ENCODE measurements around the gene ZCCHC17.

The ZCCHC17 gene, protein sequence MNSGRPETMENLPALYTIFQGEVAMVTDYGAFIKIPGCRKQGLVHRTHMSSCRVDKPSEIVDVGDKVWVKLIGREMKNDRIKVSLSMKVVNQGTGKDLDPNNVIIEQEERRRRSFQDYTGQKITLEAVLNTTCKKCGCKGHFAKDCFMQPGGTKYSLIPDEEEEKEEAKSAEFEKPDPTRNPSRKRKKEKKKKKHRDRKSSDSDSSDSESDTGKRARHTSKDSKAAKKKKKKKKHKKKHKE

DNA sequence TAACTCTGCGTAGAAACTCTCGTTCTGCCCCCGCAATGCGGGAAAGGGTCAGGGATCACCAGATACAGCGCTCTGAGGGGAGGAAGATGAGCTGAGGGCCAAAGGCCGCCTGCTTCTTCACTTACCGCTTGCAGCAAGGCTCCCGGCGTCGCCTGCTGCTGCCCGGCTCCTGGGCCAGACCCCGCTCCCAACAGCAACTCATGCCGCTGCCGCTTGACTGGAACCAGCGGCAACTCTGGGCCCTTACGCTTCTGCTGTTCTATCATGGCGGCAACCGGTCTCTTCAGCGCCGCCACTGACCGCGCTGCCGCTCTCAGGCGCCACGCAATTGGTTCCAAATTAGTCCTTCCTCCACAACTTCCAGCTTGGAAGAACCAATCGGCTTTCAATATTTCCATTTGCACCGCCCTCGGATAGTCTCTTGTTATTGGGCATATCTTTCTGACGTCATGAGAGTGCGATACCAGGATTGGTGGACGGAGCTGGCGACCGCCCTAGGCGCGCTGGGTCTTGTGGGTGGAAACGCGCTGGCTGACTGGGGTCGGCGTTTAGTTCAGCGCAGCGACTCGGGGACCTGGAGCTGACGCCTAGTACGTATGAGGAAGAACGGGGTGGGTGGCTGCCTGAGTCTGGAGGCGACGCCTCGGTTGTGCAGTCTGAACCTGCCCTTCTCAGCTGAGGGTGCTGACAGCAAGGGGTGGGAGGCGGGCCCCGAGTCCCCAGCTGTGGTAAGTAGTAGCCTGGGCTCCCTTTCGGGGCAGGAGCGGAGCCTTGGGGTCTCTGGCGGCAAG is at the start of gene ZCCHC17, which contains the start of gene SNRNP40:
ZCCHC17 (plus strand) TSS at position 547 of the 791 bp plus-strand sequence. CDS start 13,067 bp downstream, outside the sequence.
SNRNP40 (minus strand) TSS at position 303 of the 791 bp plus-strand sequence; CDS start at position 266, 37 bp downstream.
- peak; percentile 96 for DNase-seq (ENCODE audit: low read depth, low spot score)
- ChIA-PET POLR2A (interaction anchor here (0.6 to 1.5 kb wide), 7 partner anchors 10 to 182 kb away, joined by 3 to 11 read pairs (median 4); no protein-coding TSS in a partner anchor), CTCF (interaction anchor here (0.8 to 1.5 kb wide), 8 partner anchors 11 to 515 kb away, joined by 3 to 8 read pairs (median 3); no protein-coding TSS in a partner anchor)
- H3K4me3 ChIP-seq (ENCODE audit: low read depth, low read length): peak within 1 kb of the TSS; percentile 99
- TF ChIP-seq, protein P1, sequence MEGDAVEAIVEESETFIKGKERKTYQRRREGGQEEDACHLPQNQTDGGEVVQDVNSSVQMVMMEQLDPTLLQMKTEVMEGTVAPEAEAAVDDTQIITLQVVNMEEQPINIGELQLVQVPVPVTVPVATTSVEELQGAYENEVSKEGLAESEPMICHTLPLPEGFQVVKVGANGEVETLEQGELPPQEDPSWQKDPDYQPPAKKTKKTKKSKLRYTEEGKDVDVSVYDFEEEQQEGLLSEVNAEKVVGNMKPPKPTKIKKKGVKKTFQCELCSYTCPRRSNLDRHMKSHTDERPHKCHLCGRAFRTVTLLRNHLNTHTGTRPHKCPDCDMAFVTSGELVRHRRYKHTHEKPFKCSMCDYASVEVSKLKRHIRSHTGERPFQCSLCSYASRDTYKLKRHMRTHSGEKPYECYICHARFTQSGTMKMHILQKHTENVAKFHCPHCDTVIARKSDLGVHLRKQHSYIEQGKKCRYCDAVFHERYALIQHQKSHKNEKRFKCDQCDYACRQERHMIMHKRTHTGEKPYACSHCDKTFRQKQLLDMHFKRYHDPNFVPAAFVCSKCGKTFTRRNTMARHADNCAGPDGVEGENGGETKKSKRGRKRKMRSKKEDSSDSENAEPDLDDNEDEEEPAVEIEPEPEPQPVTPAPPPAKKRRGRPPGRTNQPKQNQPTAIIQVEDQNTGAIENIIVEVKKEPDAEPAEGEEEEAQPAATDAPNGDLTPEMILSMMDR (IDR thresholded peaks at IDR 0.05; ENCODE audit: insufficient read depth, low read length, missing control alignments): peak; percentile 37

DNA sequence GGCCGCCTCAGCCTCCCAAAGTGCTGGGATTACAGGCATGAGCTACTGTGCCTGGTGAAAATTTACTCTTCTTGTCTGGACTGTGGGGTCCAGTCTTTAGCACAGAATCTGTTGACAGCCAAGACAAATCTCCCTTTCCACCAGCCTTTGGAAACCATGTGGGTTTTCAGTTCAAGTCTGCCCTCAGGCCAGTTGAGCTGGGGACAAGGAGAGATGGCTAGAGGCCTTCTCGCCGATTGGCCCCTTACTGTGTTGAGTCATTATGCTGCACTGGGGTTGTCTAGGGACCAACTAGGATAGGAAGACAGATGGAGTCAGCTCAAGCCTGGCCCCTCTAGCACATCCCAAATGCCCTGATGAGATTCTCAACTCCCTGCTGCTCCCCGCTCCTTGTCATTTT is 48.6 kb upstream of the ZCCHC17 start:
- POLR2A ChIA-PET: no interaction called here
- DNase-seq (ENCODE audit: low read depth, low spot score): no peak
- no peak overlapping the region for H3K4me3 ChIP-seq (ENCODE audit: low read depth, low read length)
- TF ChIP-seq, protein P1 (IDR thresholded peaks at IDR 0.05; ENCODE audit: insufficient read depth, low read length, missing control alignments): no peak
- CTCF ChIA-PET: no interaction called here

DNA sequence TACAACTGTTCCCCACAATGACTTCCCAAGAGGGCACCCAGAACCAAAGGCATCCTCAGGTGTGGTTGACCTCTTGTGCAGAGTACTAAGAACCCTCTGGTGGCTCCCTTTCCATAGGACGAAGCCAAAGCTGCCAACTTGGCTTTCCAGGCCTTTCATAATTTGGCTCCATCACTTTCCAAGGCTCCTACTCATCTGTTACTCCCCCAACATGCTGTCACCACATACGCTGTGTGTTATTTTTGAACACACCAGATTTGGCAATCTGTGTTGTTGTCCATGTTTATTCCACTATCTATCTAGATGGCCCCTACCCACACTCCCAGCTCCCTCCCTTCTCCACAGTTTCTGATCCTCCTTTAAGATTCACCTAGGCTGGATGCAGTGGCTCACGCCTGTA is 47.0 kb upstream of the ZCCHC17 start:
- H3K4me3 ChIP-seq (ENCODE audit: low read depth, low read length): no peak overlapping the region
- TF ChIP-seq, protein P1 (IDR thresholded peaks at IDR 0.05; ENCODE audit: insufficient read depth, low read length, missing control alignments): no peak
- POLR2A ChIA-PET: no interaction called here
- no peak for DNase-seq (ENCODE audit: low read depth, low spot score)
- CTCF ChIA-PET: no interaction called here

DNA sequence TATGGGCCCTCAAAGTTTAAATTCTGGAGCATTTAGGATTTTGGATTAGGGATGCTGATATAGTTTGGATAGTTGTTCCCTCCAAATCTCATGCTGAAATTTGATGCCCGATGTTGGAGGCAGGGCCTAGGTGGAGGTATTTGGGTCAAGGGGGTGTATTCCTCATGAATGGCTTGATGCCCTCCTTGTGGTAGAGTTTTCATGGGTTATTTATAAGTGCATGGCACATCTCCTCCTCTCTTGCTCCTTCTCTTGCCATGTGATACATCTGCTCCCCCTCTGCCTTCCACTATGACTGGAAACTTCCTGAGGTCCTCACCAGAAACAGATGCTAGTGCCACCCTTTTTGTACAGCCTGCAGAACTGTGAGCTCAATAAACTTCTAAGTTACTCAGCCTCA is 39.6 kb upstream of the ZCCHC17 start:
- ChIA-PET POLR2A (no interaction called here), CTCF (interaction anchor here (1.1 kb wide), 1 partner anchor 23 kb away, joined by 4 read pairs; no protein-coding TSS in a partner anchor)
- DNase-seq (ENCODE audit: low read depth, low spot score): no peak
- H3K4me3 ChIP-seq (ENCODE audit: low read depth, low read length): no peak overlapping the region
- TF ChIP-seq, protein P1 (IDR thresholded peaks at IDR 0.05; ENCODE audit: insufficient read depth, low read length, missing control alignments): no peak

DNA sequence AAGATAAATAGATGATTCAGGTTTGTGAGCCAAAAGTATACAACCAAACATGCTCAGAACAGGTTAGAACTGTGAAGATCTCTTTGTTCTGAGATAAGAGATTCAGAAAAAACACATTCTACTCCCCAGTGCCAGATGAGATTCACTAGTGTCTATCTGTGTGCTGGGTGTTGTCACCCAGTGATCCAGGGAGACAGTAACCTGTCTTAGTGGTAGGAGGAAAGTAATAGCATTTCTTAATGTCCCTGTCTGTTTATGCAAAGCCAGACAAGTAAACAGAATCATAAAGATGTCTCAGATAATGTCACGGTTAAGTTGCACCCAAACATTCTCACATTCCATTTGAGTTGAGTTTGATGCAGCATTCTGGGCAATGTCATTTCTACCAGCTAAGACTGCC is 38.3 kb upstream of the ZCCHC17 start:
- TF ChIP-seq, protein P1 (IDR thresholded peaks at IDR 0.05; ENCODE audit: insufficient read depth, low read length, missing control alignments): no peak
- CTCF ChIA-PET: no interaction called here
- H3K4me3 ChIP-seq (ENCODE audit: low read depth, low read length): no peak overlapping the region
- POLR2A ChIA-PET: no interaction called here
- no peak for DNase-seq (ENCODE audit: low read depth, low spot score)

DNA sequence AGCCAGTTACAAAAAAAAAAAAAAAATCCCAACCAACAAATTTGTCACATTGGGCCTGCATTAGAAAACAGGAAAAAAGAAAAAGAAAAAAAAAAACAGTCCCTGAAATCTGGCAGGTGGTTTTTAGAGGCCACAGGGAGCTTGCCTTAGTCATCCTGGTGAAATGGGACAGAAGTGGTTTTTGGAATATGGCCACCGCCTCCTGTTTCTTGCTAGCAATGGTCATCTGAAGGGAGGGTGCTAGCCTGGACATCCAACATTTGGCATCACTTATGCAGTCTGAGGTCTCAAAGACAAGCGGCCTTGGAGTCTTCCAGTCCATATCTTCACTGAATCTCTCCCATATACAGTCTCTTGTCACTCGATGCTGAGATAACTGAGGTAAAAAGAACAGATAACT is 37.1 kb upstream of the ZCCHC17 start:
- H3K4me3 ChIP-seq (ENCODE audit: low read depth, low read length): no peak overlapping the region
- ChIA-PET POLR2A (no interaction called here), CTCF (interaction anchor here (1.2 kb wide), 1 partner anchor 76 kb away, joined by 4 read pairs; no protein-coding TSS in a partner anchor)
- no peak for DNase-seq (ENCODE audit: low read depth, low spot score)
- TF ChIP-seq, protein P1 (IDR thresholded peaks at IDR 0.05; ENCODE audit: insufficient read depth, low read length, missing control alignments): no peak
